ENCODE measurements around the gene RPS27. TPM values are rescaled to one million over a fixed set of nuclear protein-coding genes. Genes with fewer than 3 reads are reported as not detected.

RPS27 gene
- polyA plus RNA-seq, 2 of the 4 experiments (the other 2 are of a cell fraction), result 4,831 to 5,586 TPM

GRCh38 chr1:153945131-153945794 lies 45.3 kb upstream of the RPS27 start:
- H3K9me3 ChIP-seq, result no peaks in the 10 kb centered on the region
- ChIA-PET POLR2A (interaction anchor here (1.0 to 1.9 kb wide), 7 partner anchors 14 to 311 kb away, joined by 3 to 16 read pairs (median 3); partner anchors contain the start of genes CHTOP, CREB3L4, GATAD2B and INTS3), CTCF (interaction anchor here (0.9 to 5.8 kb wide), 26 partner anchors 8 to 412 kb away, joined by 3 to 75 read pairs (median 5); partner anchors contain the start of genes CREB3L4, CRTC2, RAB13 and SLC39A1)
- ATAC-seq (peak; percentile 36 to 58; a peak in 4 of 6 replicates), DNase-seq (ENCODE audit: low read depth in 1 of 2, low spot score in 1 of 2) (peak in 1 of 2 experiments; percentile 55), FAIRE-seq (no peak)
- H3K4me3 ChIP-seq, result peak overlapping the region; percentile 99
- 49% methylated on average over 11 of the region's 12 CpGs for WGBS (ENCODE audit: missing lambda C conversion rate)
- peak overlapping the region; percentile 98 to 99 for H3K27ac ChIP-seq
- peaks cover 16% of the 10 kb centered on the region for H3K4me1 ChIP-seq
- TF ChIP-seq PHF8 (IDR thresholded peaks at IDR 0.05; ENCODE audit: borderline replicate concordance, low read depth), result no peak
- no peak for TF ChIP-seq TP53 (CRISPR knock-in tag; IDR thresholded peaks at IDR 0.05)
- no peak for TF ChIP-seq CBX2 (IDR thresholded peaks at IDR 0.05; ENCODE audit: borderline replicate concordance, low read depth)
- no peak for TF ChIP-seq CEBPB (IDR thresholded peaks at IDR 0.05)
- TF ChIP-seq RAD21 (conservative IDR thresholded peaks at IDR 0.05 in 1 of 2, IDR thresholded peaks at IDR 0.05 in 1 of 2), result no peak
- TF ChIP-seq SMC3 (IDR thresholded peaks at IDR 0.05), result no peak
- no peak for TF ChIP-seq RFX5 (IDR thresholded peaks at IDR 0.05)
- no peak for TF ChIP-seq NPAS2 (CRISPR knock-in tag; IDR thresholded peaks at IDR 0.05; ENCODE audit: borderline replicate concordance)
- no peak for TF ChIP-seq CHD4 (IDR thresholded peaks at IDR 0.05; ENCODE audit: borderline replicate concordance)
- TF ChIP-seq JUN (IDR thresholded peaks at IDR 0.05), result no peak
- TF ChIP-seq MAX (IDR thresholded peaks at IDR 0.05), result no peak
- TF ChIP-seq ZSCAN20 (CRISPR knock-in tag; IDR thresholded peaks at IDR 0.05), result no peak
- TF ChIP-seq EP300 (IDR thresholded peaks at IDR 0.05), result no peak
- no peak for TF ChIP-seq HES2 (IDR thresholded peaks at IDR 0.05)
- TF ChIP-seq EHMT2 (IDR thresholded peaks at IDR 0.05; ENCODE audit: low read depth), result no peak
- TF ChIP-seq KDM1A (IDR thresholded peaks at IDR 0.05; ENCODE audit: low read depth), result no peak
- no peak for TF ChIP-seq EHF (CRISPR knock-in tag; IDR thresholded peaks at IDR 0.05)
- no peak for TF ChIP-seq FOSL2 (IDR thresholded peaks at IDR 0.05)
- no peak for TF ChIP-seq FOSL2 (CRISPR knock-in tag; IDR thresholded peaks at IDR 0.05)
- peak overlapping the region; percentile 89 for H3K4me2 ChIP-seq

- Histone ChIP-seq H3K4me2 (peak overlapping the region; percentile 89), H3K4me3 (peak overlapping the region; percentile 99), H3K9me3 (no peaks in the 10 kb centered on the region), H3K4me1 (peaks cover 16% of the 10 kb centered on the region), H3K27ac (peak overlapping the region; percentile 98 to 99)
- peak; percentile 58 to 61 for DNase-seq (ENCODE audit: low read depth in 1 of 2, low spot score in 1 of 2)
- ChIA-PET CTCF (interaction anchor here (0.7 to 5.8 kb wide), 39 partner anchors 8 to 384 kb away, joined by 3 to 75 read pairs (median 4); partner anchors contain the start of genes CREB3L4, CRTC2, JTB and RAB13), POLR2A (interaction anchor here (0.5 to 2.0 kb wide), 16 partner anchors 10 to 1376 kb away, joined by 3 to 16 read pairs (median 3); partner anchors contain the start of genes CHTOP, CREB3L4, GATAD2B and INTS3)
- FAIRE-seq, result no peak
- WGBS (ENCODE audit: missing lambda C conversion rate), result under 1% methylated on average over 42 of the region's 95 CpGs
- TF ChIP-seq USF2 (IDR thresholded peaks at IDR 0.05), result peak; percentile 57; the same call in 1 of the 2 replicates
- peak; percentile 53 to 85; a peak in 3 of 5 replicates for TF ChIP-seq JUN (IDR thresholded peaks at IDR 0.05)
- TF ChIP-seq MAX (IDR thresholded peaks at IDR 0.05), result peak; percentile 52; the same call in 1 of the 2 replicates
- no peak for TF ChIP-seq ATOH8 (CRISPR knock-in tag; IDR thresholded peaks at IDR 0.05; ENCODE audit: low read depth)
- no peak for TF ChIP-seq RARB (CRISPR knock-in tag; IDR thresholded peaks at IDR 0.05)
- no peak for TF ChIP-seq EHF (CRISPR knock-in tag; IDR thresholded peaks at IDR 0.05)
- 0 out of 2 replicates have a peak, but pooled peaks have one; percentile 20 for TF ChIP-seq PHF8 (IDR thresholded peaks at IDR 0.05; ENCODE audit: borderline replicate concordance, low read depth)
- TF ChIP-seq POLR2A (IDR thresholded peaks at IDR 0.05; ENCODE audit: low read length), result peak; percentile 34; the same call in 1 of the 2 replicates
- TF ChIP-seq HOXB5 (CRISPR knock-in tag; IDR thresholded peaks at IDR 0.05), result no peak
- TF ChIP-seq REST (IDR thresholded peaks at IDR 0.05), result 0 out of 2 replicates have a peak, but pooled peaks have one; percentile 9
- peak; percentile 69 to 73 for ATAC-seq
Measured at GRCh38 chr1:153945795-153946621, 44.6 kb upstream of the RPS27 start.
